T47D (cell line): ENCODE measurements around the gene JAM3.

Source experiments
- DNase-seq, 2 experiments: peaks; one replicate each; pipeline versions ENCODE4 v3.0.0 to v3.0.0-alpha.2; 2011 to 2012; ENCODE audit warnings: low read depth in 1 of 2, low spot score in 1 of 2
- JUND ChIP-seq: IDR thresholded peaks from 2 replicates; pipeline ENCODE4 v1.6.1; 2012; ENCODE audit warnings: low read depth
- in situ Hi-C: cut with HindIII; loops from 2 replicates; pipeline ENCODE4 v1.10.0; 2016; ENCODE audit warnings: low sequenced_read_pairs, low pct_unique_long_range_greater_than_20kb

Gene JAM3

GRCh38 chr11:134055029-134055428, 13.8 kb upstream of the JAM3 start:
- DNase-seq = no peak
- in situ Hi-C loops = no loop called here
- no peak for TF ChIP-seq JUND

GRCh38 chr11:134060316-134060715, 8.6 kb upstream of the JAM3 start:
- in situ Hi-C loops = no loop called here
- no peak for TF ChIP-seq JUND
- no peak for DNase-seq

GRCh38 chr11:134062265-134063123, 6.4 kb upstream of the JAM3 start:
- no peak for TF ChIP-seq JUND
- no peak for DNase-seq
- in situ Hi-C loops = no loop called here

- DNase-seq = no peak
Observed at GRCh38 chr11:134063124-134063495, 5.8 kb upstream of the JAM3 start.

GRCh38 chr11:134063991-134064747, 4.7 kb upstream of the JAM3 start:
- TF ChIP-seq JUND = no peak
- DNase-seq = no peak
- in situ Hi-C loops = no loop called here

More at GRCh38 chr11:134063124-134063495, 5.8 kb upstream of the JAM3 start:
- in situ Hi-C loops = no loop called here
- no peak for TF ChIP-seq JUND

GRCh38 chr11:134065381-134065780, 3.5 kb upstream of the JAM3 start:
- TF ChIP-seq JUND = no peak
- no peak for DNase-seq
- in situ Hi-C loops = no loop called here

- DNase-seq = peak; percentile 59 to 87
- TF ChIP-seq JUND = no peak
- in situ Hi-C loops = no loop called here
Observed at GRCh38 chr11:134066943-134067885, 1.7 kb upstream of the JAM3 start.

- no peak for DNase-seq
- in situ Hi-C loops = no loop called here
- TF ChIP-seq JUND = no peak
Observed at GRCh38 chr11:134069426-134070341, 812 bp downstream of the JAM3 start.

- TF ChIP-seq JUND = no peak
- in situ Hi-C loops = no loop called here
- no peak for DNase-seq
Observed at GRCh38 chr11:134070342-134070845, 1.5 kb downstream of the JAM3 start.

GRCh38 chr11:134071306-134071705, 2.4 kb downstream of the JAM3 start:
- in situ Hi-C loops = no loop called here
- DNase-seq = no peak
- TF ChIP-seq JUND = no peak

GRCh38 chr11:134071766-134072402, 3.0 kb downstream of the JAM3 start:
- in situ Hi-C loops = no loop called here
- DNase-seq = no peak
- no peak for TF ChIP-seq JUND
